ENCODE measurements around the gene GOSR1.

GRCh38 chr17:30570191-30570590 is 93.0 kb downstream of the GOSR1 start:
- TF ChIP-seq POLR2A (IDR thresholded peaks at IDR 0.05) = no peak
- no peak for TF ChIP-seq CTCF (IDR thresholded peaks at IDR 0.05)
- TF ChIP-seq POLR2AphosphoS5 (IDR thresholded peaks at IDR 0.05) = no peak

All from prostate gland (tissue), 2 donors.